GM23338 (cell line): Measurements from ENCODE around the gene IRF8. TPM values are rescaled to one million over a fixed set of nuclear protein-coding genes. Genes with fewer than 3 reads are reported as not detected.

Source experiments
- ATAC-seq: fragments of 200-7000 bp; cut with Tn5 transposase; 3 replicates; pipeline ENCODE4 v1.9.1; 2020
- DNase-seq: peaks from one replicate; pipeline ENCODE4 v3.0.0-alpha.2; 2015; ENCODE audit warnings: low spot score
- H2AFZ ChIP-seq: fragments of 200-600 bp; sonication (generic); 2 replicates; pipeline ENCODE4 v1.8.0; 2016; ENCODE audit warnings: antibody characterized with exemption, mild to moderate bottlenecking, moderate library complexity
- H3F3A ChIP-seq: fragments of 200-600 bp; sonication (generic); replicated peaks from 2 replicates; pipeline ENCODE4 v1.8.0; 2017; ENCODE audit warnings: antibody characterized with exemption, mixed run types, low read depth
- H3K27ac ChIP-seq: fragments of 200-600 bp; sonication (generic); 2 replicates; pipeline ENCODE4 v1.6.1; 2016; ENCODE audit warnings: low read depth
- H3K27me3 ChIP-seq: fragments of 200-600 bp; sonication (generic); 2 replicates; pipeline ENCODE4 v1.8.0; 2016; ENCODE audit warnings: mild to moderate bottlenecking, mixed run types, moderate library complexity; ENCODE audit not compliant: insufficient read depth
- H3K36me3 ChIP-seq: fragments of 200-600 bp; sonication (generic); 2 replicates; pipeline ENCODE4 v1.8.0; 2016; ENCODE audit warnings: mild to moderate bottlenecking; ENCODE audit not compliant: insufficient read depth
- H3K4me1 ChIP-seq: fragments of 200-600 bp; sonication (generic); 2 replicates; pipeline ENCODE4 v1.8.0; 2016; ENCODE audit warnings: mild to moderate bottlenecking, moderate library complexity; ENCODE audit not compliant: insufficient read depth
- H3K4me2 ChIP-seq: fragments of 200-600 bp; sonication (generic); 2 replicates; pipeline ENCODE4 v1.7.1; 2017; ENCODE audit warnings: mixed run types
- H3K4me3 ChIP-seq: fragments of 200-600 bp; sonication (generic); 2 replicates; pipeline ENCODE4 v1.6.1; 2016; ENCODE audit warnings: mixed run types
- H3K79me2 ChIP-seq: fragments of 200-600 bp; sonication (generic); replicated peaks from 2 replicates; pipeline ENCODE4 v1.8.0; 2017; ENCODE audit warnings: mild to moderate bottlenecking; ENCODE audit not compliant: insufficient read depth
- H3K9me2 ChIP-seq: fragments of 200-600 bp; sonication (generic); 2 replicates; pipeline ENCODE4 v1.8.0; 2017; ENCODE audit not compliant: insufficient read depth
- H4K20me1 ChIP-seq: fragments of 200-600 bp; sonication (generic); replicated peaks from 2 replicates; pipeline ENCODE4 v1.8.0; 2017; ENCODE audit warnings: mild to moderate bottlenecking; ENCODE audit not compliant: insufficient read depth
- H3K27ac Mint-ChIP-seq: 2 replicates; pipeline ENCODE4 v1.8.0; 2020; ENCODE audit warnings: inconsistent platforms, mild to moderate bottlenecking, moderate library complexity, mixed read lengths
- H3K27me3 Mint-ChIP-seq: 3 replicates; pipeline ENCODE4 v1.8.0; 2022; ENCODE audit warnings: low read depth, mild to moderate bottlenecking, moderate library complexity, mixed read lengths, inconsistent platforms; ENCODE audit not compliant: insufficient read depth, poor library complexity
- H3K36me3 Mint-ChIP-seq: 3 replicates; pipeline ENCODE4 v1.8.0; 2021; ENCODE audit warnings: low read depth, mild to moderate bottlenecking, inconsistent platforms, moderate library complexity, mixed read lengths
- H3K4me1 Mint-ChIP-seq: 3 replicates; pipeline ENCODE4 v1.8.0; 2020; ENCODE audit warnings: mild to moderate bottlenecking, inconsistent platforms, mixed read lengths
- H3K4me3 Mint-ChIP-seq: 3 replicates; pipeline ENCODE4 v1.8.0; 2021; ENCODE audit warnings: moderate library complexity, mild to moderate bottlenecking, inconsistent platforms, mixed read lengths
- H3K9me3 Mint-ChIP-seq: 3 replicates; pipeline ENCODE4 v1.8.0; 2020; ENCODE audit warnings: moderate library complexity, mild to moderate bottlenecking, inconsistent platforms, mixed read lengths
- CREB1 ChIP-seq: fragments of 250-450 bp; sonication (Bioruptor Pico); IDR thresholded peaks from 2 replicates; pipeline ENCODE4 v1.5.0; 2020; ENCODE audit warnings: low read depth, mild to moderate bottlenecking, moderate library complexity
- CTCF ChIP-seq, 2 experiments: fragments of 200-600 bp in 1 of 2; sonication (generic) in 1 of 2; conservative IDR thresholded peaks; 2 replicates each; pipeline versions ENCODE4 v1.5.1 to v1.6.1; 2016 to 2017; ENCODE audit warnings: antibody characterized with exemption in 2 of 2, low read depth in 2 of 2, mild to moderate bottlenecking in 2 of 2, moderate library complexity in 1 of 2
- ETS1 ChIP-seq: IDR thresholded peaks from 2 replicates; pipeline ENCODE4 v1.6.1; 2016; ENCODE audit warnings: antibody characterized with exemption
- NANOG ChIP-seq: IDR thresholded peaks from 2 replicates; pipeline ENCODE4 v1.6.1; 2016; ENCODE audit warnings: antibody characterized with exemption, borderline replicate concordance
- POLR2AphosphoS5 ChIP-seq: IDR thresholded peaks from 2 replicates; pipeline ENCODE4 v1.6.1; 2016; ENCODE audit warnings: antibody characterized with exemption, low read depth
- ZNF114 ChIP-seq: fragments of 250-450 bp; sonication (Bioruptor Pico); IDR thresholded peaks from 2 replicates; pipeline ENCODE4 v1.5.0; 2020; ENCODE audit warnings: mild to moderate bottlenecking, moderate library complexity
- ZNF462 ChIP-seq: fragments of 250-450 bp; sonication (Bioruptor Pico); IDR thresholded peaks from 2 replicates; pipeline ENCODE4 v1.5.0; 2020; ENCODE audit warnings: mild to moderate bottlenecking, moderate library complexity
- polyA plus RNA-seq: library from polyadenylated mRNA; unstranded; fragments of >200 nt; fragmentation: Nextera tagmentation; extraction: Ambion mirVana; gene quantifications from 2 replicates; pipeline ENCODE4 v1.2.1, GENCODE V29; 2016
- total RNA-seq: library from RNA; depleted of rRNA; stranded (reverse); fragments of >200 nt; shearing (Covaris generic); gene quantifications from 2 replicates; pipeline ENCODE4 v1.2.3, GENCODE V29; 2014

IRF8 gene
- total and polyA plus RNA-seq, 2 experiments from 2014 or later, result 0.47 to 2.8 TPM

- TF ChIP-seq ZNF462 (CRISPR knock-in tag), result no peak
- no peak for TF ChIP-seq CREB1 (CRISPR knock-in tag)
Measured at GRCh38 chr16:85956426-85956825, 57.5 kb downstream of the IRF8 start (continued).

GRCh38 chr16:85958731-85959130 is 59.8 kb downstream of the IRF8 start:
- ATAC-seq, result no peak
- no peak overlapping the region for H3K4me3 Mint-ChIP-seq

More at GRCh38 chr16:85958731-85959130, 59.8 kb downstream of the IRF8 start:
- H4K20me1 ChIP-seq, result no peaks in the 10 kb centered on the region
- no peak overlapping the region for H3K4me3 ChIP-seq
- no peaks in the 10 kb centered on the region for H3K79me2 ChIP-seq
- no peak for TF ChIP-seq NANOG
- TF ChIP-seq POLR2AphosphoS5, result no peak
- no peak for TF ChIP-seq CTCF (conservative IDR thresholded peaks at IDR 0.05; ENCODE audit: low read depth in 2 of 2)
- TF ChIP-seq ZNF114, result no peak
- TF ChIP-seq ETS1, result no peak
- no peak for DNase-seq
- no peak overlapping the region for H2AFZ ChIP-seq
- peaks cover 3% of the 10 kb centered on the region; the same call in 2 of the 3 replicates for H3K4me1 Mint-ChIP-seq
- no peak overlapping the region for H3K4me2 ChIP-seq
- no peaks in the 10 kb centered on the region for H3K27me3 ChIP-seq
- H3K27ac Mint-ChIP-seq, result no peak overlapping the region
- H3K27ac ChIP-seq, result no peak overlapping the region
- H3K27me3 Mint-ChIP-seq, result peaks cover 12% of the 10 kb centered on the region
- no peaks in the 10 kb centered on the region for H3K9me2 ChIP-seq
- H3K4me1 ChIP-seq, result no peaks in the 10 kb centered on the region
- H3K36me3 Mint-ChIP-seq, result no peaks in the 10 kb centered on the region; the same call in 2 of the 3 replicates
- H3F3A ChIP-seq, result no peaks in the 10 kb centered on the region
- H3K36me3 ChIP-seq, result no peaks in the 10 kb centered on the region
- H3K9me3 Mint-ChIP-seq, result no peaks in the 10 kb centered on the region
